Activated CD4-positive, alpha-beta memory T cell treated with anti-CD3 and anti-CD28 coated beads for 36 hours (primary cell): ENCODE results near the gene MIF. TPM values are rescaled to one million over a fixed set of nuclear protein-coding genes. Genes with fewer than 3 reads are reported as not detected.
"Not testable (repeated sequence)": the region's sequence is repeated elsewhere in the genome, so short reads cannot be mapped to it uniquely, and the experiment has no call there.

Experiments used
- CTCF ChIA-PET: fragments of 350-600 bp; sonication (Branson Sonifier 250); formaldehyde crosslinking; loops from one replicate; lab custom pipeline; 2021; ENCODE audit warnings: antibody characterized with exemption, inconsistent platforms; lab: Charles Lee
- POLR2A ChIA-PET: fragments of 350-600 bp; sonication (Branson Sonifier 250); formaldehyde crosslinking; loops from one replicate; lab custom pipeline; 2021; ENCODE audit warnings: antibody characterized with exemption; lab: Charles Lee
- DNase-seq: peaks from one replicate; pipeline ENCODE4 v3.0.0-alpha.2; 2020
- H3K27ac Mint-ChIP-seq: one replicate; pipeline ENCODE4 v1.8.0; 2021; ENCODE audit warnings: mixed read lengths
- H3K27me3 Mint-ChIP-seq: one replicate; pipeline ENCODE4 v1.8.0; 2021; ENCODE audit warnings: mixed read lengths
- H3K36me3 Mint-ChIP-seq: one replicate; pipeline ENCODE4 v1.8.0; 2021; ENCODE audit warnings: mixed read lengths
- H3K4me1 Mint-ChIP-seq: one replicate; pipeline ENCODE4 v1.8.0; 2021; ENCODE audit warnings: low read depth, mixed read lengths
- H3K4me3 Mint-ChIP-seq: one replicate; pipeline ENCODE4 v1.8.0; 2021; ENCODE audit warnings: mild to moderate bottlenecking, mixed read lengths
- H3K9me3 Mint-ChIP-seq: one replicate; pipeline ENCODE4 v1.8.0; 2021; ENCODE audit warnings: mixed read lengths
- intact Hi-C: fragments of 100-400 bp; cut with micrococcal nuclease; formaldehyde crosslinking; loops from one replicate; pipeline ENCODE4 v1.15.1; 2023
- total RNA-seq, 2 experiments: library from RNA; stranded (reverse); gene quantifications; one replicate each; pipeline ENCODE4 v1.2.3, GENCODE V29; 2021

Gene MIF
- total RNA-seq, 2 experiments from 2014 or later = 1,215 to 1,240 TPM

DNA sequence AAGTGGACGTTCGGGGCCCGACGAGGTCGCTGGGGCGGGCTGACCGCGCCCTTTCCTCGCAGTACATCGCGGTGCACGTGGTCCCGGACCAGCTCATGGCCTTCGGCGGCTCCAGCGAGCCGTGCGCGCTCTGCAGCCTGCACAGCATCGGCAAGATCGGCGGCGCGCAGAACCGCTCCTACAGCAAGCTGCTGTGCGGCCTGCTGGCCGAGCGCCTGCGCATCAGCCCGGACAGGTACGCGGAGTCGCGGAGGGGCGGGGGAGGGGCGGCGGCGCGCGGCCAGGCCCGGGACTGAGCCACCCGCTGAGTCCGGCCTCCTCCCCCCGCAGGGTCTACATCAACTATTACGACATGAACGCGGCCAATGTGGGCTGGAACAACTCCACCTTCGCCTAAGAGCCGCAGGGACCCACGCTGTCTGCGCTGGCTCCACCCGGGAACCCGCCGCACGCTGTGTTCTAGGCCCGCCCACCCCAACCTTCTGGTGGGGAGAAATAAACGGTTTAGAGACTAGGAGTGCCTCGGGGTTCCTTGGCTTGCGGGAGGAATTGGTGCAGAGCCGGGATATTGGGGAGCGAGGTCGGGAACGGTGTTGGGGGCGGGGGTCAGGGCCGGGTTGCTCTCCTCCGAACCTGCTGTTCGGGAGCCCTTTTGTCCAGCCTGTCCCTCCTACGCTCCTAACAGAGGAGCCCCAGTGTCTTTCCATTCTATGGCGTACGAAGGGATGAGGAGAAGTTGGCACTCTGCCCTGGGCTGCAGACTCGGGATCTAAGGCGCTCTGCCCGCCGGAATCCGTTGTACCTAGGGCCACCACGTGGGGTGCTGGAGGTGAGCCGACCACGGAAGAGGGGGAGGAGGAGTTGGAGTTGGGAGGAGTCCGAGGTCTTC lies 771 bp downstream of the MIF start:
- POLR2A ChIA-PET = interaction anchor here (0.9 to 2.3 kb wide), 15 partner anchors 8 to 679 kb away, joined by 3 to 56 read pairs (median 5); partner anchors contain the start of genes CABIN1, GUCD1, SLC2A11 and SMARCB1
- CTCF ChIA-PET = interaction anchor here (0.5 to 2.5 kb wide), 30 partner anchors 8 to 751 kb away, joined by 3 to 45 read pairs (median 4); partner anchors contain the start of genes CABIN1, CHCHD10 and SLC2A11
- peaks cover 23% of the 10 kb centered on the region for H3K4me1 Mint-ChIP-seq
- peak overlapping the region; percentile 97 for H3K4me3 Mint-ChIP-seq
- no peaks in the 10 kb centered on the region for H3K27me3 Mint-ChIP-seq
- H3K27ac Mint-ChIP-seq = peak overlapping the region; percentile 98
- DNase-seq = peak; percentile 85
- H3K9me3 Mint-ChIP-seq = no peaks in the 10 kb centered on the region
- intact Hi-C loops = loop anchor here (1.0 to 10.0 kb wide), 5 partner anchors 19 to 260 kb away; partner anchors contain the start of genes DERL3, SLC2A11 and SMARCB1
- peaks cover 34% of the 10 kb centered on the region for H3K36me3 Mint-ChIP-seq

GRCh38 chr22:23895599-23896144 lies 1.5 kb downstream of the MIF start:
- H3K27ac Mint-ChIP-seq = peak overlapping the region; percentile 98
- peaks cover 34% of the 10 kb centered on the region for H3K36me3 Mint-ChIP-seq
- ChIA-PET CTCF (interaction anchor here (1.3 to 1.4 kb wide), 2 partner anchors 18 to 279 kb away, joined by 3 read pairs; no protein-coding TSS in a partner anchor), POLR2A (interaction anchor here (0.5 to 1.4 kb wide), 3 partner anchors 13 to 753 kb away, joined by 3 to 6 read pairs (median 3); no protein-coding TSS in a partner anchor)
- no peak for DNase-seq
- no peaks in the 10 kb centered on the region for H3K9me3 Mint-ChIP-seq
- peak overlapping the region; percentile 97 for H3K4me3 Mint-ChIP-seq
- H3K27me3 Mint-ChIP-seq = no peaks in the 10 kb centered on the region
- H3K4me1 Mint-ChIP-seq = peaks cover 23% of the 10 kb centered on the region
- intact Hi-C loops = loop anchor here (2.0 to 10.0 kb wide), 3 partner anchors 57 to 259 kb away; partner anchors contain the start of genes DERL3 and SMARCB1

DNA sequence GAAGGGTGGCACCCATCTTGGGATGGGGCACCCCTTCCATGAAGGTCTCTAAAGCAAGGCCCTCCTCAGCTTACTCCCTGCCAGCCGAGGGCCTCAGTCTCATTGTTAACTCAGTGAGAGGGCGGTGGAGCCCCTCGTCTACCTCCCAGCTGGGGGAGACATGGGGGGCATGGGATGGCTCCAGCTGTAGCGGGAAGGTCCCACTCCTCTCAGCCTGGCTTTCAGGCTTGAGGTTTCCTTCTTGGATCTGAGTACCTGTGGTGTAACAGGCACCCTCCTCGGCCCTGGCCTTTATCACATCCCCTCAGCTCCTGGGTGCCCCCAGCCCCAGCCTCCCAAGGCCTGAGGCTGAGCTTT lies 2.0 kb downstream of the MIF start:
- H3K27me3 Mint-ChIP-seq = no peaks in the 10 kb centered on the region
- H3K9me3 Mint-ChIP-seq = no peaks in the 10 kb centered on the region
- intact Hi-C loops = loop anchor here (10.0 kb wide), 1 partner anchor 259 kb away; no protein-coding TSS in a partner anchor
- no peak for DNase-seq
- H3K4me1 Mint-ChIP-seq = peaks cover 23% of the 10 kb centered on the region
- H3K4me3 Mint-ChIP-seq = peak overlapping the region; percentile 97
- no peak overlapping the region for H3K27ac Mint-ChIP-seq
- CTCF ChIA-PET = interaction anchor here (1.3 to 1.4 kb wide), 2 partner anchors 17 to 279 kb away, joined by 3 read pairs; no protein-coding TSS in a partner anchor
- peaks cover 34% of the 10 kb centered on the region for H3K36me3 Mint-ChIP-seq
- POLR2A ChIA-PET = interaction anchor here (0.5 to 1.4 kb wide), 3 partner anchors 13 to 754 kb away, joined by 3 to 6 read pairs (median 3); no protein-coding TSS in a partner anchor

GRCh38 chr22:23896523-23897186 lies 2.5 kb downstream of the MIF start:
- Mint-ChIP-seq H3K36me3 (peaks cover 34% of the 10 kb centered on the region), H3K27ac (peak overlapping the region; percentile 30), H3K9me3 (no peaks in the 10 kb centered on the region), H3K27me3 (no peaks in the 10 kb centered on the region), H3K4me3 (peak overlapping the region; percentile 97), H3K4me1 (peaks cover 23% of the 10 kb centered on the region)
- DNase-seq = no peak
- POLR2A ChIA-PET = interaction anchor here (0.5 to 1.4 kb wide), 3 partner anchors 12 to 754 kb away, joined by 3 to 6 read pairs (median 3); no protein-coding TSS in a partner anchor
- intact Hi-C loops = loop anchor here (10.0 kb wide), 1 partner anchor 258 kb away; no protein-coding TSS in a partner anchor
- CTCF ChIA-PET = interaction anchor here (1.3 to 1.4 kb wide), 2 partner anchors 17 to 278 kb away, joined by 3 read pairs; no protein-coding TSS in a partner anchor

DNA sequence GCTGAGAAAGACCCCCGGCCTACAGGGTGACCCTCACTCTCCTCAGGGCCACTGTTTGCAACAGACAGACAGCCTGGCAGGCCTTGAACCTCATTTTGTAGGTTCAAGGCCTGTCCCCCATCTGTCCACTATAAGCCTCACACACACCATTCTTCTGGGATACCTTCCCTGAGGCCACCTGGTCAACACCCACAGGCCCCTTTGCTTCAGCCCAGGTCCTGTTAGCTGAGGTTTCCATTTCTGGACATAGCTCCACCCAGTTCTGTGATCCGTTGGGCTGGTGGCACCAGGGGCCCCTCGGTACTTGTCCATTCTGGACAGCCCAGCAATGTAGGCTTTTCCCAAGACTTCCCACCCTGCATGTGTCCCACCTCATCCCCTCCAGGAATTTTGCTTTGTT lies 3.1 kb downstream of the MIF start:
- no peak for DNase-seq
- Mint-ChIP-seq H3K4me3 (peak overlapping the region; percentile 53), H3K27ac (peak overlapping the region; percentile 30), H3K27me3 (no peaks in the 10 kb centered on the region), H3K9me3 (no peaks in the 10 kb centered on the region), H3K36me3 (peaks cover 34% of the 10 kb centered on the region), H3K4me1 (peaks cover 23% of the 10 kb centered on the region)
- CTCF ChIA-PET = no interaction called here
- intact Hi-C loops = loop anchor here (10.0 kb wide), 1 partner anchor 257 kb away; no protein-coding TSS in a partner anchor
- POLR2A ChIA-PET = no interaction called here

GRCh38 chr22:23898006-23898974 lies 4.1 kb downstream of the MIF start:
- CTCF ChIA-PET = interaction anchor here (0.9 kb wide), 1 partner anchor 12 kb away, joined by 4 read pairs; no protein-coding TSS in a partner anchor
- H3K4me3 Mint-ChIP-seq = no peak overlapping the region
- intact Hi-C loops = loop anchor here (10.0 kb wide), 1 partner anchor 257 kb away; no protein-coding TSS in a partner anchor
- H3K27me3 Mint-ChIP-seq = no peaks in the 10 kb centered on the region
- peaks cover 34% of the 10 kb centered on the region for H3K36me3 Mint-ChIP-seq
- peak overlapping the region; percentile 5 for H3K27ac Mint-ChIP-seq
- H3K4me1 Mint-ChIP-seq = peaks cover 20% of the 10 kb centered on the region
- no peak for DNase-seq
- POLR2A ChIA-PET = no interaction called here
- no peaks in the 10 kb centered on the region for H3K9me3 Mint-ChIP-seq

- intact Hi-C loops = loop anchor here (10.0 kb wide), 1 partner anchor 256 kb away; no protein-coding TSS in a partner anchor
- peaks cover 34% of the 10 kb centered on the region for H3K36me3 Mint-ChIP-seq
- CTCF ChIA-PET = interaction anchor here (0.9 kb wide), 1 partner anchor 11 kb away, joined by 4 read pairs; no protein-coding TSS in a partner anchor
- DNase-seq = no peak
- no peak overlapping the region for H3K4me3 Mint-ChIP-seq
- H3K9me3 Mint-ChIP-seq = no peaks in the 10 kb centered on the region
- POLR2A ChIA-PET = interaction anchor here (1.4 kb wide), 1 partner anchor 14 kb away, joined by 3 read pairs; no protein-coding TSS in a partner anchor
- H3K27ac Mint-ChIP-seq = no peak overlapping the region
- peaks cover 14% of the 10 kb centered on the region for H3K4me1 Mint-ChIP-seq
- H3K27me3 Mint-ChIP-seq = no peaks in the 10 kb centered on the region
These were observed 5.0 kb downstream of the MIF start for GRCh38 chr22:23899042-23899745.

DNA sequence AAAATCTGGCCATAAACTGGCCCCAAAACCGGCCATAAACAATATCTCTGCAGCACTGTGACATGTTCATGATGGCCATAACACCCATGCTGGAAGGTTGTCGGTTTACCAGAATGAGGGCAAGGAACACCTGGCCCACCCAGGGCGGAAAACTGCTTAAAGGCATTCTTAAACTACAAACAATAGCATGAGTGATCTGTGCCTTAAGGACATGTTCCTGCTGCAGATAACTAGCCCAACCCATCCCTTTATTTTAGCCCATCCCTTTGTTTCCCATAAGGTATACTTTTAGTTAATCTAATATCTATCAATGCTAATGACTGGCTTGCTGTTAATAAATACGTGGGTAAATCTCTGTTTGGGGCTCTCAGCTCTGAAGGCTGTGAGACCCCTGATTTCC lies 6.0 kb downstream of the MIF start:
- POLR2A ChIA-PET = interaction anchor here (1.4 kb wide), 1 partner anchor 13 kb away, joined by 3 read pairs; no protein-coding TSS in a partner anchor
- intact Hi-C loops, H3K27me3 Mint-ChIP-seq, DNase-seq, H3K27ac Mint-ChIP-seq, CTCF ChIA-PET, H3K4me3 Mint-ChIP-seq, H3K9me3 Mint-ChIP-seq: not testable (repeated sequence)
- peaks cover 27% of the 10 kb centered on the region for H3K36me3 Mint-ChIP-seq
- H3K4me1 Mint-ChIP-seq = peaks cover 14% of the 10 kb centered on the region

DNA sequence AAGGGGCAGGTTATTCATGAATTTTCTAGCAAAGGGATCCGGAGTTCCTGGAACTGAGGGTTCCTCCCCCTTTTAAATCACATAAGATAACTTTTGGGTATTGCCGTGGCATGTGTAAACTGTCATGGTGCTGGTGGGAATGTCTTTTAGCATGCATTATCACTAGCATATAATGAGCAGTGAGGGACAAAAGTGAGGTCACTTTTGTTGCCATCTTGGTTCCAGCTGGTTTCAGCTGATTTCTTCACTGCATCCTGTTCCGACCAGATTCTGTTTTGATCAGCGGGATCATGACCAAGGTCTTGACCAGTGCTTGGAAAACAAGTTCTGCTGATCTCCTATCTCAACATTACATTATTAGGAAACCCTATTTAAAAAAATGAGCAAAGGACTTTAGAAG lies 7.4 kb downstream of the MIF start:
- ChIA-PET CTCF (no interaction called here), POLR2A (interaction anchor here (0.5 kb wide), 1 partner anchor 12 kb away, joined by 3 read pairs; no protein-coding TSS in a partner anchor)
- H3K27ac Mint-ChIP-seq = no peak overlapping the region
- H3K4me1 Mint-ChIP-seq = peaks cover 4% of the 10 kb centered on the region
- DNase-seq = no peak
- no peaks in the 10 kb centered on the region for H3K9me3 Mint-ChIP-seq
- intact Hi-C loops = no loop called here
- H3K36me3 Mint-ChIP-seq = peaks cover 14% of the 10 kb centered on the region
- no peak overlapping the region for H3K4me3 Mint-ChIP-seq
- H3K27me3 Mint-ChIP-seq = no peaks in the 10 kb centered on the region
